HG03378 (cell line): ENCODE measurements around the gene PNPLA1.

Experiments used
- ATAC-seq: cut with Tn5 transposase; IDR thresholded peaks from one replicate; pipeline ENCODE4 v1.9.1; 2021; ENCODE audit warnings: mild to moderate bottlenecking, moderate library complexity; ENCODE audit not compliant: unreplicated experiment

PNPLA1 gene

DNA sequence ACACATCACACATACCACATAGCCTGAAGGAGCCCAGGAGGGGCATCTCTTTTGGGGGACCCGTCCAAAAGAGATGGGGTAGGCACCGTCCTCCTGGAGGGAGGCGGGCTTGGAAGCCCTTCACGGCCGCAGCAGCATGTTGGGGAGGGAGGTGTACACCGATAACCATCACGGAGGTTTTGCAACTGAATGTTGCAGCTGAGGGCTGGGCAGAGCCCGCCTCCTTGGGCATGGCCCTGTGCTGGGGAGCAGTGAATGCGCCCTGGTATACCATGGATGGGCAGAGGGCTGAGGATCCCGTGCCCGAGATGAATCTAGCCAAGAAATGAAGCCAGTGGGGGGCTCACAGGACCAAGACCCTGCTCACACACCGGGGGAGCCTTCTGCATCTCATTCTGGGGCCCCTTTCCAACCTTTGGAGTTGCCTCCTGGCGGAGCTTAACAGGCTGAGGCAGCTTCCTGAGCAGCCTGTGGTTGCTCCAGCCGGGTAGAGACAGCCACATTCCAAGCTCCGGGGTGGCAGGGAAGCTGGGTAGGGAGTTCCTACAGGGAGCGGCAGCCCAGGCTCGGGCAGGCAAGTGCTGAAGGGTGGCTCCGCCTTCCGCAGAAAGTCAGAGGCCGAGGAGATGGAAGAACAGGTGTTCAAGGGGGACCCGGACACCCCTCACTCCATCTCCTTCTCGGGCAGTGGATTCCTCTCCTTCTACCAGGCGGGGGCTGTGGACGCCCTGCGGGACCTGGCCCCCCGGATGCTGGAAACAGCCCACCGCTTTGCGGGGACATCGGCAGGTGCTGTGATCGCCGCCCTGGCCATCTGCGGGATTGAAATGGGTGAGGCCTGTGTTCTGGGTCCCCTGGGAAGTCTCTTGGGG is at the start of gene PNPLA1:
Gene PNPLA1 (plus strand): TSS at position 227 of the 872 bp plus-strand sequence. CDS start 400 bp downstream, at position 627.
- no peak for ATAC-seq

- no peak for ATAC-seq
Measured at GRCh38 chr6:36220226-36220625, 49.6 kb upstream of the PNPLA1 start.

DNA sequence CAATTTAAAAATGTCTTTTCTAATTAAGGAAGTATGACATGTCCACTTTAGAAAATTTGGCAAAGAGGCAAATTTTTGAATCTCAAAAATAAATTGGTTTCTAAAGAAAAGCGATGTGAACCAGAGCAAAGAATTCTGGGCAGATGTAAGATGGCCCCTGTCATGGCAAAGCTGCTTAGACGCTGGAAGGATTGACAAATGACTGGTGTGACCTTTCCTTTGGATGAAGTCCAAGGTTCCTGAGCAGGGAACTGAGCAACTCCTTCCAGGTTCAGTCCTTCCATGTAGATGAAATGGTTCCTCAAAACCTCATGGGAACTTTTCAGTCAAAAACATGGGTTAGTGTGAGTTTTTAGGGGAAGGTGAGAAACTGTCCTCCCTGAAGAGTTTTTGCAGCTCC is 48.2 kb upstream of the PNPLA1 start:
- ATAC-seq: no peak

- no peak for ATAC-seq
Measured at GRCh38 chr6:36222924-36223323, 46.9 kb upstream of the PNPLA1 start.

DNA sequence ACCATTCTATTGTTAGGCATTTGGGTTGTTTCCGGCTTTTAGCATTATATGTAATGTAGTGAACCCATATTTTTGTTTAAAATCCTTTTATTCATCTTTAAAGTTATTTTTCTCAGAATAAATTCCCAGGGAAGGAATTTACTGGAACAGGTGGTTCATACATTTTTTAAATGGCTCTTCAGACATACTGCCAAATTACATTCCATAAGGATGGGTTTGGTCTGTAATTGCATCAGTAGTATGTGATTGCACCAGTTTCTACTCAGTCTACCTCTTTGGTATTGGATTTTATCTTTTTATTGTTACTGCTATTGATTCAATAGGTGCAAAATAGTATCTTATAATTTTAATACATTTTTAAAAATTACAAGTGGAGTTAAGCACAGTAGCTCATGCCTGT is 46.2 kb upstream of the PNPLA1 start:
- no peak for ATAC-seq

DNA sequence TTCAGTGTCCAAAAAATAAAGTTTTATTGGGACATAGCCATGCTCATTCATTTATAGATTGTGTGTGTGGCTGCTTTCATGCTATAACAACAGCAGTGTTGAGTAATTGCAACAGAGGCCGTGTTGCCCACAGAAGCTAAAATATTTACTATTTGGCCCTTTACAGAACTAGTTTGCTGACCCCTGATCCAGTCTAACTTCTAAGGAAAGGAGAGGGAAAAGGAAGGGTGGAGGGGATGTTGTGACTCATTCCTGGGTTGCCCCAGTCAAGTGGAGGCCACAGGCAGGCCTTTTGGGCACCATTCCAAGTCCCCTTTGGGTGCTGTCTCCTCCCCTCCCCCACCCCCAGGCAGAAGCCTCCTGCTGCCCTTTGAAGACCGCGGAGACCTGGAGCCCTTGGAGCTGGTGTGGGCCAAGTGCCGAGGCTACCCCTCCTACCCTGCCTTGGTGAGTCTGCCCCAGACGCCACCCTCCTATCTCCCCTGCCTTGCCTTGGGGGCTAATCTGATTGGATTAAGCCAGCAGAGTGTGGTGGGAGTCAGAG is 44.9 kb upstream of the PNPLA1 start:
- no peak for ATAC-seq

DNA sequence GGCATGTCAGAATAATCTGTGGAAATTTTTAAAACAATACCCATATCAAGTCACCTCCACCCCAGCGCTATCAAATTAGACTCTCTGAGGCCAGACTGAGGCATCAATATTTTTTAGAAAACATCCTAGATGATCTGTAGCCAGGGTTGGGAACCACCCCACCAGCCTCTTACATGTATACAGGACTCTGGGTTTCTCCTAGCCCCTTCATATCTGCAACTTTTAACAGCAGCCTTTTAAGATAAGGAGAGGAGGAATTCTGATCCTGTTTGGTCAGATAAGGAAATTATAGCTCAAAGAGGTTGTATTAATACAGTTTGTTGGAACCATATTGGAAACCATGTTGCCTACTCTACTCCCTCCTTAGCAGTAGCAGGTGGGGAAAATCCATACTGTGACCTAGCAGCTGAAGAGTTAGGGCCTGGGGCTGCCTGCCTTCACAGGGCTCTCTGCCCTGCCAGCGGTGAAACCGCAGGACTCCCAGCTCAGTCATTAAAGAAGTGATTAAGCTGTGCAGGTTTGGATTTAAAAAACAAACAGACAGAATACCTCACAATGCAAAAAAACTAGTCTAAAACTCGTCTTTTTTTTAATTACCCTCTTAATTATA is 43.3 kb upstream of the PNPLA1 start:
- ATAC-seq: no peak

DNA sequence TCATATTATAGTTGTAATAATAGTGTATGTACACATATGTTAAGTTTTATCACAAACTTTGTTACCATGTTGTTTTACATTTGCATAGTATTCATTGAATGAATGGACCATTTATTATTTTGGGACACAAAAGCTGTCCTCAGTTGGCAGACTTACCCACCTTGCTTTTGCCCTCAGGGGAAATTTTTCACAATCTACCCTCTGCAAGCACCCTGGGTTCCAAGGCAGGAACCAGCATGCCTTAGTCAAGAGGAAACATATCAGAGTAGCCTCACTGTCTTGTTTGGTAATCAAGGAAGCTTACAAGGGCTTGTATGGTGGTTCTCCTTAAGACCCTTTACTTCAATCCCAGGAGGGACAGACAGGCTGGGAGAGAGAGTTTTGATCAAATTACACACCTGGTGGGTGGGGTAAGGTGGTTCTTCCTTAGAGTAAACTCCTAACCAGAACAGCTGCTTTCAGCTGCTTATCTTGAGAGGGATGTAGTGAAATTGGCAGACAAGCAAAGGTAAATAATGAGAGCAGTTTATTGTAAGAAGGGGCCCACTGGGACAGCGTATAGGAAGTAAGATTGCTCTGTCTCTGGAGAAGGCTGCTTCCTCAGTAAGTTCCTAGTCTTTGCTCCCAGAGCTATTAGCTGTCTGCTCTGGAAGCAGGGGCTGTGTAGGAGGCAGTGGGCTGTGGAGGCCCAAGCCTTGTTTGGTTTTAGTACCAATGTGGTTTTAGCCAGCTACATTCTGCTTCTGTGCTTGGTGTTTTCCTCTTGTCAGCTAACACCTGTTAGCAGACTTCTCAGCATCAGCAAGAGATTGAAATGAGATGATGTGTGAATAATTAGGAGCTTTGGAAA is 42.3 kb upstream of the PNPLA1 start:
- ATAC-seq: no peak

GRCh38 chr6:36229223-36229622 is 40.6 kb upstream of the PNPLA1 start:
- ATAC-seq: no peak

GRCh38 chr6:36230371-36230770 is 39.5 kb upstream of the PNPLA1 start:
- ATAC-seq: no peak

GRCh38 chr6:36232172-36232571 is 37.7 kb upstream of the PNPLA1 start:
- no peak for ATAC-seq

- no peak for ATAC-seq
Measured at GRCh38 chr6:36235309-36235708, 34.6 kb upstream of the PNPLA1 start.

DNA sequence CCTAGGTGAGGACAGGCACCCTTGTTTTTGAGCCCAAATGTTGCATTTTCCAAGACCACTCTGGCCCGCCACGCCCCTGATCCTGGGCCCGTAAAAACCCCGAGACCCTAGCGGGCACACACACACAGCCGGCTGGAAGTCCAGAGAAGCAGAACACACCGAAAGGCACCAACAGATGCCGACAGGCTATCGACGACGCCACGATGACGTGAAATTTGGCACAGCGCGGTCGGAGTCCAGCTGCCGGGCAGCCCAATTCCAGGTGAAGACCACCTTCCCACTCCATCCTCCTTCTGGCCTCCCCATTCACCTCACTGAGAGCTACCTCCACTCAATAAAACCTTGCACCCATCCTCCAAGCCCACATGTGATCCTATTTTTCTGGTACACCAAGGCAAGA is 34.0 kb upstream of the PNPLA1 start:
- ATAC-seq: no peak

GRCh38 chr6:36239774-36240173 is 30.1 kb upstream of the PNPLA1 start:
- ATAC-seq: no peak

GRCh38 chr6:36241728-36242127 is 28.1 kb upstream of the PNPLA1 start:
- ATAC-seq: peak; percentile 64

DNA sequence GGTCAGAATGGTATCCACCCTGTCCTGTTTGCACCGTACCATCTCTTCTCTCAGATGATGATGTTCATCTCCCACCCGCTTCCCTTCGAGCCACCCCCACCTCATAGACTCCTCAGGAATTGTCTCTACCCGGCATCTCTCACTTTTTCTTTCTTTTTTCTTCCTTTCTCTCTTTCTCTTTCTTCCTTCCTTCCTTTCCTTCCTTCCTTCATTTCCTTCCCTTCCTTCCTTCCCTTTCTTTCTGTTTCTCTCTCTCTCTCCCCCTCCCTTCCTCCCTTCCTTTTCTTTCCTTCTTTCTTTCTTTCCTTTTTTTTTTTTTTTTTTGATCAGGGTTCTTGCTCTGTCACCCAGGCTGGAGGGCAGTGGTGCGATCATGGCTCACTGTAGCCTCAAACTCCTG is 27.7 kb upstream of the PNPLA1 start:
- no peak for ATAC-seq

DNA sequence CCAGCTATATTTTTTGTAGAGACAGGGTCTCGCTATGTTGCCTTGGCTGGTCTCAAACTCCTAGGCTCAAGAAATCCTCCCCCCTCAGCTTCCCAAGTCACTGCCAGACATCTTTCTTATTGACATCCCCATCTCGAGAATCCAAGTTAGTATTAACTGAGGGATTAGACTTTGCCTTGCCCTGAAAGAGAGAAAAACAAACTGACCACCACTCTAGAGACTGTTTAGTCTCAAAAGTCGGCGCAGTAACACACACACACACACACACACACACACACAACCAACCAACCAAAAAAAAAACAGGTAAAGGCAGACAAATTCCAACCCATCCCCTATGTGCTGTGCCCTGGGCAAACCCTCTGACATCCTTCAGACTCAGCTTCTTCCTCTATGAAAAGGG is 27.2 kb upstream of the PNPLA1 start:
- no peak for ATAC-seq

- ATAC-seq: no peak
Measured at GRCh38 chr6:36243562-36244212, 26.2 kb upstream of the PNPLA1 start.

- no peak for ATAC-seq
Measured at GRCh38 chr6:36244641-36245280, 25.1 kb upstream of the PNPLA1 start.

DNA sequence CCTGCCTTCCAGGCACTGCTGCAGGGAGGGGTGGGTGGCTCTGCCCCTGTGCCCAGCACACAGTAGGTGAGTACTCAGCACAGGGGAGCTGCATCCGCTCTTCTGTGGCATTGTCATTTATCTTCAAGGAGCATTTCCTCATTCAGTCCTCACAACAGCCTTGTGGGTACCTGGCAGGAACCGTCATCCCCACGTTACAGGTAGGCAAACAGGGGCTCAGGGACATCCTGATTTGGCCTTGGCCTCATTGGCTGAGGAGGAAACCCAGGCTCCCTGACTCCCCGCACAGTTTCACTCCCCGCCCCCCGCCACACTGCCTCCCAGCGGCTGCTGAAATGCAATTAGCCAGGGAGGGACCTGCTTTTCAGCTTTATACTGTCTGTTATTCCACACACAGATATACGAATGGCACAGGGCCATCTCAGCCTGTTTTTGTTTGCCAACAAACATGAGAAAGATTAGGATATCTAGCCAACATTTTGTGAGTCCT is 24.2 kb upstream of the PNPLA1 start:
- no peak for ATAC-seq
